SU-DHL-6 (cell line): ENCODE data around the gene ARHGEF17.

Experiments
- H2AFZ ChIP-seq: fragments of 200-600 bp; sonication (generic); 2 replicates; pipeline ENCODE4 v1.6.1; 2014; ENCODE audit warnings: low read depth, mild to moderate bottlenecking, moderate library complexity, mixed read lengths, antibody characterized with exemption, low read length; ENCODE audit not compliant: severe bottlenecking
- H3F3A ChIP-seq: fragments of 200-600 bp; shearing (Covaris generic); 2 replicates; pipeline ENCODE4 v1.6.0; 2016; ENCODE audit warnings: antibody characterized with exemption, mild to moderate bottlenecking; ENCODE audit not compliant: insufficient read depth
- H3K27ac ChIP-seq: fragments of 200-600 bp; sonication (generic); 2 replicates; pipeline ENCODE4 v1.5.1; 2016; ENCODE audit warnings: low read depth, mild to moderate bottlenecking, low read length, moderate library complexity, mixed read lengths
- H3K27me3 ChIP-seq: fragments of 200-600 bp; sonication (generic), shearing (Covaris generic); 2 replicates; pipeline ENCODE4 v1.6.0; 2014; ENCODE audit warnings: mild to moderate bottlenecking, low read length
- H3K36me3 ChIP-seq: fragments of 200-600 bp; sonication (generic); 2 replicates; pipeline ENCODE4 v1.6.1; 2014; ENCODE audit warnings: mild to moderate bottlenecking, low read length, mixed read lengths
- H3K4me2 ChIP-seq: fragments of 300-600, 200-600 bp; shearing (Covaris generic), sonication (generic); 2 replicates; pipeline ENCODE4 v1.6.0; 2014; ENCODE audit warnings: low read length, low read depth, mild to moderate bottlenecking; ENCODE audit not compliant: poor library complexity, severe bottlenecking
- H3K4me3 ChIP-seq: fragments of 200-600 bp; sonication (generic); 2 replicates; pipeline ENCODE4 v1.5.1; 2014; ENCODE audit warnings: antibody characterized with exemption, low read length, mild to moderate bottlenecking, mixed read lengths; ENCODE audit not compliant: insufficient read depth, poor library complexity, severe bottlenecking
- H3K79me2 ChIP-seq: fragments of 200-600 bp; sonication (generic); 2 replicates; pipeline ENCODE4 v1.6.1; 2014; ENCODE audit warnings: mild to moderate bottlenecking, low read length, moderate library complexity; ENCODE audit not compliant: insufficient read depth
- H3K9ac ChIP-seq: fragments of 200-600 bp; sonication (generic); 2 replicates; pipeline ENCODE4 v1.7.0; 2014; ENCODE audit warnings: mild to moderate bottlenecking, low read length
- H3K9me2 ChIP-seq: fragments of 200-600 bp; sonication (generic); replicated peaks from 2 replicates; pipeline ENCODE4 v1.6.1; 2014; ENCODE audit warnings: low read length; ENCODE audit not compliant: insufficient read depth
- H3K9me3 ChIP-seq: fragments of 200-600 bp; sonication (generic); 2 replicates; pipeline ENCODE4 v1.6.1; 2014; ENCODE audit warnings: low read length, mixed read lengths; ENCODE audit not compliant: insufficient read depth
- H4K20me1 ChIP-seq: fragments of 200-600 bp; sonication (generic); 2 replicates; pipeline ENCODE4 v1.6.1; 2014; ENCODE audit warnings: low read depth, mild to moderate bottlenecking, antibody characterized with exemption, low read length, moderate library complexity, mixed read lengths
- CTCF ChIP-seq: fragments of 200-600 bp; sonication (generic); IDR thresholded peaks from one replicate; pipeline ENCODE4 v1.5.1; 2017; ENCODE audit warnings: antibody characterized with exemption, mild to moderate bottlenecking, low read length, moderate library complexity; ENCODE audit not compliant: insufficient read depth, poor library complexity, severe bottlenecking
- EZH2phosphoT487 ChIP-seq: fragments of 200-600 bp; sonication (generic), shearing (Covaris generic); conservative IDR thresholded peaks from 2 replicates; pipeline ENCODE4 v1.6.1; 2018; ENCODE audit warnings: mild to moderate bottlenecking, antibody characterized with exemption, low read length, moderate library complexity, mixed read lengths

Gene ARHGEF17

DNA sequence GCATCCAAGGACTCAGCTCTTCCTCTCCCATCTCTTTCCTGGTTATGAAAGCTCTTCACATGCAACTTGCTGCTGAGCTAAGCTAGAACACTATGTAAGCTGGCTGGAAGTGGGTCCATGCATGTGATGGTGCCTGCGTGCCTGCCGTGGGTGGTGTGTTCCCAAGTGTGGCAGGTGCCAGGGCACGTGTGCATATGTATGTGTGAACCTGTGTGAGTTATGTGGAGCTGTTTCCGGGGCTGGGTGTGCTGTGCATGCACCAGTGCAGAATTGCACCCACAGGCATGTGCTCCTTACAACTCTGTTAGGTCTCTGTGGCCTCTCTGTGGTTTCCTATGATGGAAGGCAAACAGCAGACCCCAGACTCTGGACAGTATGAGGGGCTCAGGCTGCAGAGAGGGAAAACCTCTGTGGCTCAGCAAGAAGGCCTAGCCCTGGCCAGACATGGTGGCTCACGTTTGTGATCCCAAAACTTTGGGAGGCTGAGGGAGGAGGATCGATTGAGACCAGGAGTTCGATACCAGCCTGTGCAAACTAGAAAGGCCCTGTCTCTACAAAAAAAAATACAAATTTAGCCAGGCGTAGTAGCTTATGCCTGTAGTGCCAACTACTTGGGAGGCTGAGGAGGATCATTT, 40.1 kb upstream of the ARHGEF17 start:
- Histone ChIP-seq H3F3A (no peaks in the 10 kb centered on the region), H3K27ac (no peak overlapping the region), H3K9ac (no peak overlapping the region), H3K4me3 (no peak overlapping the region), H2AFZ (no peak overlapping the region), H3K9me3 (no peaks in the 10 kb centered on the region), H3K27me3 (no peaks in the 10 kb centered on the region), H3K36me3 (no peaks in the 10 kb centered on the region), H3K9me2 (no peaks in the 10 kb centered on the region), H4K20me1 (no peaks in the 10 kb centered on the region), H3K79me2 (no peaks in the 10 kb centered on the region), H3K4me2 (no peak overlapping the region)
- TF ChIP-seq CTCF (no peak), EZH2phosphoT487 (no peak)

- H3K27ac ChIP-seq: no peak overlapping the region
- H3F3A ChIP-seq: no peaks in the 10 kb centered on the region
- H2AFZ ChIP-seq: no peak overlapping the region
- no peaks in the 10 kb centered on the region for H3K79me2 ChIP-seq
- H4K20me1 ChIP-seq: no peaks in the 10 kb centered on the region
- no peak for TF ChIP-seq EZH2phosphoT487
- no peak for TF ChIP-seq CTCF
- no peaks in the 10 kb centered on the region for H3K36me3 ChIP-seq
- no peaks in the 10 kb centered on the region for H3K9me2 ChIP-seq
- H3K9ac ChIP-seq: no peak overlapping the region
- H3K9me3 ChIP-seq: no peaks in the 10 kb centered on the region
- H3K4me2 ChIP-seq: no peak overlapping the region
- no peak overlapping the region for H3K4me3 ChIP-seq
- no peaks in the 10 kb centered on the region for H3K27me3 ChIP-seq
Observed at GRCh38 chr11:73268671-73269271, 39.3 kb upstream of the ARHGEF17 start.

DNA sequence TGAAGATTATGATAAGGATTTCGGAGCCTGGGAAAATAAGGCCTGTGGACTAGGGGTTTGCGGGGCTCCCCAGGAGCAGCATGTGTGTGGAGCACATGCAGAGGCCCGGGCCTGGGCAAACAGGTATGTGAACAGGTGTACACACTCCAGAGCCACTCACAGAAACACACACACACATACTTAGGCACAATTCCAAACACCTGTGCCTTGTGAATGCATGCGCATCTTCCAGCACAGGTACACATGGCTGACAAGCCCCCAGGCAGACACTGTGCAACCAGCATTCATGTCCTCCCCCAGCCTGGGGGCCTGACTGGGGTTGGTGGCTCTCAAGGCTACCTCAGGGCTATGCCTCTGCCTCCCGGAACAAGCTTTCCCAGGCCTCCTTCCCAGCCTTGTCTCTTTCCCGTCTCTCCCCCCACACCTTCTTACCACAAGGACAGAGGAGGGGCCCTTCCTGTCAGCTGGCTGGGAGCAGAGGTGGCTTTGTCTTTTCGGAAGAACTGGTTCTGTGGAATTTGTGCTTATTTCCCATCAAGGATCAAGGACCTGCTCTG, 38.5 kb upstream of the ARHGEF17 start:
- Histone ChIP-seq H3K9me2 (no peaks in the 10 kb centered on the region), H3F3A (no peaks in the 10 kb centered on the region), H3K4me2 (no peak overlapping the region), H3K9ac (no peak overlapping the region), H3K4me3 (no peak overlapping the region), H3K9me3 (no peaks in the 10 kb centered on the region), H4K20me1 (no peaks in the 10 kb centered on the region), H2AFZ (no peak overlapping the region), H3K79me2 (no peaks in the 10 kb centered on the region), H3K36me3 (no peaks in the 10 kb centered on the region), H3K27me3 (no peaks in the 10 kb centered on the region), H3K27ac (no peak overlapping the region)
- TF ChIP-seq CTCF (no peak), EZH2phosphoT487 (no peak)
